Fibroblast of the aortic adventitia (primary cell): ENCODE results near the gene BCO2. TPM values are rescaled to one million over a fixed set of nuclear protein-coding genes. Genes with fewer than 3 reads are reported as not detected.
A peak's percentile ranks its signal among the peaks of the same experiment; 100 is the strongest.
"Not testable (repeated sequence)": the region's sequence is repeated elsewhere in the genome, so short reads cannot be mapped to it uniquely, and the experiment has no call there.

Experiments
- DNase-seq: peaks from one replicate; pipeline ENCODE4 v3.0.0-alpha.2; 2010; ENCODE audit warnings: low read depth
- H3K4me3 ChIP-seq: 2 replicates; pipeline ENCODE4 v1.5.1; 2011; ENCODE audit warnings: low read depth, mild to moderate bottlenecking, control low read depth, low read length, moderate library complexity
- total RNA-seq: library from RNA; depleted of rRNA; stranded (reverse); fragments of >200 nt; gene quantifications from 2 replicates; pipeline ENCODE4 v1.2.3, GENCODE V29; 2012; ENCODE audit warnings: low replicate concordance
- TF ChIP-seq, protein P1 (sequence below): IDR thresholded peaks from 2 replicates; pipeline ENCODE4 v1.5.1; 2011; ENCODE audit warnings: mild to moderate bottlenecking, low read length, control low read depth, inconsistent platforms; ENCODE audit not compliant: insufficient read depth

The BCO2 gene
- total RNA-seq, 1 donor: 1.5 TPM

DNA sequence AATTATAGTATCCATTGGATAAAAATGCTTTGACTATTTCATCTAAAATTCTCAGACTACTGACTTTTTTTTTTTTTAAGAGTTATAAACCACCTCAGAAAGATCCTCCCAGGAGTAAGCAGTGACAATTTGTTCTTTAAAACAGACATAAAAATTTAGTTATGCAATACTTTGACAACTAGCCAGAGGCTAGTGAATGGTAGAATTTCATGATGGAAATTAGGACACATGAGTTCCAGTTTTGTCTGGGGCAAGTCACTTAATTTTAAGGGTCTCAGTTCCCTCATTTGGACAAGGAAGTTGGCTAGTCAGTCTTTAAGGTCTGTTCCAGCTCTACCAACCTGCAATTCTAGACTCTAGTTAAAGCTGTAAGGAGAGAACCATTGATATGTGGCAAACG, 14.3 kb upstream of the BCO2 start:
- TF ChIP-seq, protein P1, sequence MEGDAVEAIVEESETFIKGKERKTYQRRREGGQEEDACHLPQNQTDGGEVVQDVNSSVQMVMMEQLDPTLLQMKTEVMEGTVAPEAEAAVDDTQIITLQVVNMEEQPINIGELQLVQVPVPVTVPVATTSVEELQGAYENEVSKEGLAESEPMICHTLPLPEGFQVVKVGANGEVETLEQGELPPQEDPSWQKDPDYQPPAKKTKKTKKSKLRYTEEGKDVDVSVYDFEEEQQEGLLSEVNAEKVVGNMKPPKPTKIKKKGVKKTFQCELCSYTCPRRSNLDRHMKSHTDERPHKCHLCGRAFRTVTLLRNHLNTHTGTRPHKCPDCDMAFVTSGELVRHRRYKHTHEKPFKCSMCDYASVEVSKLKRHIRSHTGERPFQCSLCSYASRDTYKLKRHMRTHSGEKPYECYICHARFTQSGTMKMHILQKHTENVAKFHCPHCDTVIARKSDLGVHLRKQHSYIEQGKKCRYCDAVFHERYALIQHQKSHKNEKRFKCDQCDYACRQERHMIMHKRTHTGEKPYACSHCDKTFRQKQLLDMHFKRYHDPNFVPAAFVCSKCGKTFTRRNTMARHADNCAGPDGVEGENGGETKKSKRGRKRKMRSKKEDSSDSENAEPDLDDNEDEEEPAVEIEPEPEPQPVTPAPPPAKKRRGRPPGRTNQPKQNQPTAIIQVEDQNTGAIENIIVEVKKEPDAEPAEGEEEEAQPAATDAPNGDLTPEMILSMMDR: no peak
- no peak overlapping the region for H3K4me3 ChIP-seq
- DNase-seq: peak; percentile 22

DNA sequence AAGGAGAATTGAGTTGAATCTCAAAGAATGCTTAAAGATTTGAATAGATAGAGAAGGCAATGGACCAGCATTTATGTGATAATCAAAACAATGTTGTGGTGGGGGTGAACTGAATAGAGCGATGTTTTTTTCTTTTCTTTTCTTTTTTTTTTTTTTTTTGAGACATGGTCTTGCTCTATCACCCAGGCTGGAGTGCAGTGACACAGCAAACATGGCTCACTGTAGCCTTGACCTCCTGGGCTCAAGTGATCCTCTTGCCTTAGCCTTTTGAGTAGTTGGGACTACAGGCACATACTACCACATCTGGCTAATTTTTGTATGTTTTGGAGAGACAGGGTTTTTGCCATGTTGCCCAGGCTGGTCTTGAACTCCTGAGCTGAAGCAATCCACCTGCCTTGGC, 13.1 kb upstream of the BCO2 start:
- not testable (repeated sequence) for DNase-seq, H3K4me3 ChIP-seq

DNA sequence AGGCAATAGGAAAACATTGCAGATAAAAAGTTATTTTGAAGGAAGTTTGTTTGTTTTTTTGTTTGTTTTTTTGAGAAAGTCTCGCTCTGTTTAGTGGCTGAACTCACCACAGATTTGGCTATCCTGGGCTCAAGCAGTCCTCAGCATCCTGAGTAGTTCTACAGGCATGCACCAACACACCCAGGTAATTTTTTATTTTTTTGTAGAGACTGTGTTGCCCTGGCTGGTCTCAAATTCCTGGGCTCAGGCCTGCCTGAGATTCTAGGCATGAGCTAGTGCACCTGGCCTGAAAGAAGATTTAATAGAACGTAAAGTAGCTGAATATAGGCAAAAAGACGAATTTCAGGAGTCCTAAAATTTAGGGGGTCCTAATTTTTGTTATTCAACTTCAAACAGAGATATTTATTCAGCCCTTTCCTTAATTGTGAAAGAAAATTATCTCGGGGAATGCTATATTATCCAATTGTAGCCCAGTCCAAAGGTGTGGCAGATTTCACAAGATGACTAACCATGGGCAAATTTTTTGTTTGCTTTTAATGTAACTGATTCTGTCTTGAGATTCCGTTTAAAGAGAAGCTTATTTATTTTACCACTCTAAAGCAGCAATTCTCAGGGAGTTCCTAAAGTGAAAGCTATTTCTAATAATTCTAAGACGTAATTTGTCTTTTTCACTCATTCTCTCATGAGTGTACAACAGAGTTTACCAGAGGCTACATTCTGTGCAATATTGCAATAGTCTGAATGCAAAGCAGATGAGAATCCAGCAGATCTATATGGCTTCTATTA, 12.4 kb upstream of the BCO2 start:
- DNase-seq: peak; percentile 39
- H3K4me3 ChIP-seq: no peak overlapping the region
- TF ChIP-seq, protein P1: no peak

DNA sequence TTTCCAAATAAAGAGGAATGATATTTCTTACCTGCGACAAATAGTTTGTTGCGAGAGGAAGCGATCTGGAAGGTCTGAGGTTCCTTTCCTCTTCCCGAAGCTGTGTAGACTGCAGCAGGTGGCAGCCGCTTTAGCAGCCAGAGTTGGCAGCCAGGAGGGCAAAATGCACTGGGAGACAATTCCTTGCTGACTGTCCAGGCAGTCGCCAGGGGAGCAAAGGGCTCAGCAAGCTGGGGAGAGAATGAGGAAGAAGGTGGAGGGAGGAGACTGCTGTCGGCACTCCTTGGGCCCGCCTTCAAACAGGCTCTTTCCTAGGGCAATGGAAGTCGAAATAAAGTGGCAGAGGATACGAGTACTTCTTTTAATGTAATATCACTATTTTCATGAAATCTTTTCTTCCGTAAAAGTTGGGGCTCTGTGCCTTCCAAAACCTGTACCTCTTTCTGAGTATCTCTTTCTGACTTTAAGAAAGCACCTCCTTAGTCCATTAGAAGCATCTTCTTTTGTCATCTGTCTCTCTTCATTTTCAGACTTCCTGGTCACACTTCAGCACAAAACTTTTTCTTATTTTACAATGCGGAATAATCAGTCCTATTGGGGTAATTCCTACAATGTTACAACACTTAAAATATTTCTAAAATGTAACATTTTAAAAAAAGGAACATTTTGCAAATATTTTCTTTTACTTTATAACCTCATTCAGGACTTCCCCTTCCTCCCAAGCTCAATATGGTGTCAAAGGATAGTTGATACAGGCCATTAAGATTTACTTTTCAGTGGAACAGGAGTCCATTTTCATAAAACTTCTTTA, 11.2 kb upstream of the BCO2 start, which contains the start of gene IL18:
TSS of gene IL18 (minus strand) at position 220 of the 811 bp plus-strand sequence. CDS start 9,041 bp downstream, outside the sequence.
- no peak within 1 kb of the TSS for H3K4me3 ChIP-seq
- DNase-seq: no peak

DNA sequence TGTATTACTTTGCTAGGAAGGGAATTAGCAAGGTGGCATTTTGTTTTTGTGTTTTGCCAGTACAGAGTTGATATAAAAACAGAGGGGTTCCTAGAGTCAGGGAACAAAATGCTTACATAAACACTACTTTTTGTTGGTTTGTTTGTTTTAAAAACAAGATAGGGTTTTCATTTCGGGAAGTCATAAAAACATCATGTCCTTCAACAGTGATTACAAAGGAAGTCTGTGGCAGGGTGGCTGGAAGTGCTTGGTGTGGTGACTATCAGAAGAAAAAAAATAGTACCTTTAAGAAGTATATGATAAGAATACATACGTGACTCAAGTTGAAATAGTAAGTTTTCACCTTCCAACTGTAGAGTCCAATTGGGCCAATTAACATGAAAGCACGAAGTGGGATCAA, 10.3 kb upstream of the BCO2 start:
- TF ChIP-seq, protein P1: no peak
- no peak for DNase-seq
- H3K4me3 ChIP-seq: no peak overlapping the region

More for the DNA sequence above, 11.2 kb upstream of the BCO2 start, which contains the start of gene IL18:
- TF ChIP-seq, protein P1: no peak

DNA sequence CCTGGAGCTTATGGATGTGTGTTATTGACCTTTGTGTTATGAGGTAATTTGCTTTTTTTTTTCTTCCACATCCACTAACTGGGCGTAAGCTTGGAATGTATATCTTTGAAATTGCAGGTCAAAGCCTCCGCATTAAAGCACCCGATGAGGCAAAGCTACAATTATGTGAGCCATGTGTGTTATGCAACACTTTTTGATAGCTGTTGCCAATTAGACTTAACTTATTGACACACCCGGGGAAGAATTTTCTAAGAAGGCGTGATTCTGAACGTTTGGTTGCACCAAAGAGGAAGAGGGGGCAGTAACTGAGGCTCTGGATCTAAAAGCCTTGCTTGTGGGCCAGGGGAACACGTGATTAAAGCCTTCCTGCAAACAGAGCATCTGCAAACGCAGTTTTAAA, 8.8 kb upstream of the BCO2 start:
- TF ChIP-seq, protein P1: no peak
- no peak overlapping the region for H3K4me3 ChIP-seq
- DNase-seq: peak; percentile 47

DNA sequence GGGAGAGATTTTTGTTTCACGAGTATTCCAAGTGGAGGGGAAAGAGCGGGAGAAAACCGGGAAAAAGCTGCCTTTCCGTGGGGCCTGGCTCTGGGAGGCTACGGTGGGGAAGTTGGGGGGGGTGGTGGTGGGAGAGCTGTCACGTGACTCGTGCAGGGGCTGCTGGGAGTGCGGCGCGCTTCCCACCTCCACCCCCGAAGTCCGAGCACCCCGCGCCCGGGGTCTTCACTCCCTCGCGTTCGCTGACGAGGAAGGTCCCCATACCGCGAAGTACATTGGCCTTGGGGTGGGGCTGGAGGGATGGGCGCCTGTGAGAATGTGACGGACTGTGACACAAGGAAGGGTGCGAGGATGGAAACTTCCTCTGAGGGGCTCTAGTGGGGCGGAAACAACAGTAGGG, 8.2 kb upstream of the BCO2 start, which contains the start of gene TEX12:
TSS of gene TEX12 (plus strand) at position 228 of the 400 bp plus-strand sequence. CDS start 1,897 bp downstream, outside the sequence.
- no peak within 1 kb of the TSS for H3K4me3 ChIP-seq
- DNase-seq: no peak
- TF ChIP-seq, protein P1: no peak
